HG02759 (cell line): Measurements from ENCODE around the gene ZNF783.
"Not testable (repeated sequence)": the region's sequence is repeated elsewhere in the genome, so short reads cannot be mapped to it uniquely, and the experiment has no call there.

ENCODE experiments used
- ATAC-seq: cut with Tn5 transposase; IDR thresholded peaks from one replicate; pipeline ENCODE4 v1.9.1; 2021; ENCODE audit warnings: mild to moderate bottlenecking, moderate library complexity; ENCODE audit not compliant: unreplicated experiment

ZNF783 gene

GRCh38 chr7:149329265-149329664 lies 67.3 kb downstream of the ZNF783 start:
- no peak for ATAC-seq

- no peak for ATAC-seq
These were observed 67.9 kb downstream of the ZNF783 start for GRCh38 chr7:149329766-149330334.

- no peak for ATAC-seq
These were observed 69.0 kb downstream of the ZNF783 start for GRCh38 chr7:149330914-149331567.

- ATAC-seq, result not testable (repeated sequence)
These were observed 70.8 kb downstream of the ZNF783 start for GRCh38 chr7:149332602-149333320.

GRCh38 chr7:149333321-149333717 lies 71.3 kb downstream of the ZNF783 start:
- no peak for ATAC-seq

GRCh38 chr7:149334219-149334618 lies 72.2 kb downstream of the ZNF783 start:
- no peak for ATAC-seq
